Stomach (tissue), 4 donors: ENCODE data around the gene ARSJ.

ENCODE experiments used
- CTCF ChIP-seq, 7 experiments: fragments of 450-650 bp in 4 of 7; fragments of 200-600 bp in 3 of 7; sonication (generic) in 3 of 7; IDR thresholded peaks; one replicate each; pipeline ENCODE4 v1.5.1; 2016 to 2019; ENCODE audit warnings: antibody characterized with exemption in 7 of 7, control low read depth in 2 of 7, mild to moderate bottlenecking in 1 of 7
- EP300 ChIP-seq: sonication (generic); formaldehyde crosslinking; IDR thresholded peaks from one replicate; pipeline ENCODE4 v1.6.1; 2017; ENCODE audit warnings: antibody characterized with exemption
- POLR2A ChIP-seq, 4 donors: fragments of 450-650 bp; IDR thresholded peaks; one replicate each; pipeline ENCODE4 v1.6.1; 2016; ENCODE audit warnings: antibody characterized with exemption in 4 of 4, control low read depth in 2 of 4, mild to moderate bottlenecking in 1 of 4, moderate library complexity in 1 of 4
- POLR2AphosphoS5 ChIP-seq, 3 donors: sonication (generic); formaldehyde crosslinking; IDR thresholded peaks; one replicate each; pipeline ENCODE4 v1.6.1; 2016; ENCODE audit warnings: antibody characterized with exemption in 3 of 3

DNA sequence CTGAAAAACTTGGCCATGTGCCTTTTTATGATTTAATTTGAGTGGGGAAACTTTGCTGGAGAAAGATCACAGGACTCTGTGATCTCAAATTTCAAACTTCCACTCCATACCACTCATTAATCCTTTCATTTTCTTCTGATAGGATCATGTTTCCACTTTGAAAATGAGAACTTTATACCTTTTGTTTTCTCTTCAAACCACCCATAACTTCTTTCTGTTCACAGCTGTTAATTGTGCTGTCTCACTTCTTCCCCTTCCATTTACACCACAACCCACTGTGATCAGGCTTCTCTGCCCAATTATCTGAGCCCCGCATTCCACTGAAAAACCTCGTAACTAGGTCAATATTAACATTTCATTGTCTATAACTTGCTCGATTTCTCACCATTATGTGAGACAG is 47.0 kb upstream of the ARSJ start:
- TF ChIP-seq EP300 (no peak), CTCF (IDR thresholded peaks at IDR 0.05) (no peak), POLR2A (IDR thresholded peaks at IDR 0.05) (no peak), POLR2AphosphoS5 (IDR thresholded peaks at IDR 0.05) (no peak)
